GM12801 (cell line): Measurements from ENCODE around the gene MDK.

Experiments
- CTCF ChIP-seq: IDR thresholded peaks from one replicate; pipeline ENCODE4 v1.5.1; 2011; ENCODE audit warnings: control low read depth; ENCODE audit not compliant: insufficient read length; ENCODE audit errors: extremely low read depth

The MDK gene

GRCh38 chr11:46343520-46343919 is 37.9 kb upstream of the MDK start:
- no peak for TF ChIP-seq CTCF

DNA sequence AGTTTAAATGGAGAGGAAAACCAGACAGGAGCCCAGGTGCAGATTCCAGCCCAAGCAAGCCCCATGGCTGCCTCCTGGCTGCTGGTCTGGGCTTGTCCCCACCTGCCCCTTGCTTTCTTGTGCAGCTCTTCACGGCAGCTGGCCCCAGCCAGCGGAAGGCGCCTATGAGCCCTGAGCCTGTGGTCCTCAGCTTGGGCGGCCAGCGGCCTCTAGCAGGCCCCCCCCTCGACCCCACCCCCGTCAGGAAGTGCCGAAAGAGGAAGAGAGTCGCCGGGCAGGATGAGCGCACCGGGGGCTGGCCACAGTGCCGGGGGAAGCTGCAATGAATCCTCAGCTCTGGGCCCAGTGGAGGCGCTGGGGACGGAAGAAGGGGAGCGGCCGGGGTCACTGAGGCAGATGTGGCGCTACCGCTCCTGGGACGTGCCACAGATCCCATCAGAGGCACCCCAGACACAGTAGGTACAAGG is 36.3 kb upstream of the MDK start:
- no peak for TF ChIP-seq CTCF

DNA sequence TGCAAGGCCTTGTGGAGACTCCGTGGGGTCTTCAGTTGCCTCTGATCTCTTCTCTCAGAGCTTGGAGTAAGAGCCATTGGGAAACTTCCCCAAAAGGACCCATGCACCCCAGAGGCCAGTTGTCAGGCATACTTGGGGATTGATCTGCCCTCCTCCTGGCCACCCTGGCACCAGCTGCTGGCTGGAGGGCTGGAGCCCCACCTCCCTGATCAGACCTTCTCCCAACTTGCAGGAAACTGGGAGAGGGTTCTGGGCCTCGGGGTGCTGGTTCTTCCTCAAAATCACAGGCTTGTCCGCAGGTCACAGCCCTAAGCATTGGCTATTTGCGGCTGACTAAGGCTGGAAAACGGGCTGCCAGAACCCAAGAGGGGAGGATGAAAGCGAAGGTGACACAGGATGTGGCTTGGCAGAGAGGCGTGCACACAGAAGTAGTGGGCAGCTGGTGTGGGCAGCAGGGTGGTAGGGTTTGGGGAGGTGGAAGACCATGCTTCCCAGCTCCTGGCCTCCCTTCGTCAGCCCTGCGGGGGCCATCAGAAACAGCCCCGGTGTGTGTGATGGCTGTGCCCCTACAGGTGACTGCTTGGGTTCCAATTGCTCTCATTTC is 35.5 kb upstream of the MDK start:
- TF ChIP-seq CTCF = no peak

GRCh38 chr11:46346886-46347636 is 34.4 kb upstream of the MDK start, which contains the start of gene DGKZ:
DGKZ (plus strand) TSS chr11:46347463; CDS start chr11:46347660, 197 bp downstream.
- TF ChIP-seq CTCF = no peak

GRCh38 chr11:46347637-46348311 is 33.7 kb upstream of the MDK start:
- TF ChIP-seq CTCF = no peak

DNA sequence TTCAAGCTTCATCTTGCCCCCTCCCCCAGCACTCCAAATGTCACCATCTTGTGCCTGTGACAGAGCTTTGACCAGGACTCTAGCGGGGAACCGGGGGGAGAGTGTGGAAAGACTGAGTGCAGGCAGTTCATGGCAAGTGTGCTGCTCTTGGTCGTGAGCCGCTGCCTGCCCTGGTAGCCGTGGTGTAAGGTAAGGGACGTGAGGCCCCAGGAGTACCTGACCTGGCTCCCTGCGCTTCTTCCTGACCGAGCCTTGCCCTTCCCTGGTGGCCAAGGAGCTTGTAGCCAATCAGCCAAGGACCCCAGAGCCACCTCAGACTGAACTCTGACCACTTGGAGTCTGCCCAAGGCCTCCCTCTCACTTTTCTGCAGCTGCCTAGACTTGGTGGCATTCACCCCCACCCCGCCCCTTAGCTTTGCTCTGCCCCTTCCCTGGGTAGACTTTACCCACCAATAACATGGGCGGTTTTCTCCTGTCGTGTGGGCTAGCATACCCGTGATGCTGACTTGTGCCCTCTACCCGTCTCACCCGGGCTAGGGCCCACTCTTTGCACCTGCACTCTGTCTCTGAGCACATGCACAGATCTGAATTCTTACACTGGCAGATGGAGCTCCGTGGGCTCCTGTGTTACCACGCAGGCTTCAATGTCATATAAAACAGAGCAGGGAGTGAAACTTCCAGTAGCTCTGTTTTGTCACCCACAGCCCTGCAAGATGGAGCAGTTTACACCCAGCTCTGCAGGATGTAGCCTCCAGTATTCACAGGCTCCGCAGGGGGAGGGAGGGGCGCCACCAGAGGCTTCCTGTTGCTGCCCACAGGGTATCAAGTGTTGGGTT is 32.7 kb upstream of the MDK start:
- TF ChIP-seq CTCF = no peak

DNA sequence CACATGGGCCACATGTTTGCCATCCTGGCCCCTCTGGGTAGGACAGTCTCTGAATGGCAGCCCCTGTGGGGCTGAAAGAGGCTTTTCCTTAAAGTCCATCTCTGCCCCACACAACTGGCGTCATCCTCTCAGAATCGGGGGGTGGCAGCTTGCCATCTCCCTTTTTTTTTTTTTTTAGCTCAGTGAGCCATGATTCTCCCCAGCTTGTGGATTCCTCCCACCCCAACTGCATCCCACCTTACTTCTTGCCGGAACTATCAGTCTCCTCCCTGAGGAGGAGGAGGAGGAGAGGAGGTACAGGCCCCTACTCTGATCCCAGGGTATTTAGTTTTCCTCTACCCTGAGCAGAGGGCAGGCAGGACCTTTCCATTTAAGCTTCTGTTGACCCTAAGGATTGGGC is 30.8 kb upstream of the MDK start:
- no peak for TF ChIP-seq CTCF
